Neural progenitor cell (in vitro differentiated cells): ENCODE data around the gene ITPR1.

Experiments
- CTCF ChIP-seq: fragments of 200-600 bp; sonication (generic); IDR thresholded peaks from 2 replicates; pipeline ENCODE4 v1.5.1; 2017; ENCODE audit warnings: antibody characterized with exemption, mild to moderate bottlenecking
- EZH2 ChIP-seq: fragments of 200-600 bp; sonication (generic); IDR thresholded peaks from 2 replicates; pipeline ENCODE4 v1.6.1; 2017; ENCODE audit warnings: antibody characterized with exemption, mild to moderate bottlenecking, moderate library complexity

- no peak for TF ChIP-seq CTCF
- no peak for TF ChIP-seq EZH2
Measured at GRCh38 chr3:4517643-4518311, 24.6 kb downstream of the ITPR1 start.
